Nephron progenitor cell (in vitro differentiated cells): Measurements from ENCODE around the gene CAMTA1.

ENCODE experiments used
- DNase-seq: peaks from one replicate; pipeline ENCODE4 v3.0.0; 2021
- H3K27ac Mint-ChIP-seq: 2 replicates; pipeline ENCODE4 v1.8.0; 2021; ENCODE audit warnings: mild to moderate bottlenecking, moderate library complexity, mixed read lengths
- H3K27me3 Mint-ChIP-seq: 2 replicates; pipeline ENCODE4 v1.8.0; 2021; ENCODE audit warnings: mild to moderate bottlenecking, low read depth, mixed read lengths; ENCODE audit not compliant: poor library complexity
- H3K36me3 Mint-ChIP-seq: 2 replicates; pipeline ENCODE4 v1.8.0; 2021; ENCODE audit warnings: low read depth, mixed read lengths
- H3K4me1 Mint-ChIP-seq: 2 replicates; pipeline ENCODE4 v1.8.0; 2021; ENCODE audit warnings: mixed read lengths
- H3K4me3 Mint-ChIP-seq: 2 replicates; pipeline ENCODE4 v1.8.0; 2021; ENCODE audit warnings: mild to moderate bottlenecking, moderate library complexity, mixed read lengths
- H3K9me3 Mint-ChIP-seq: 2 replicates; pipeline ENCODE4 v1.8.0; 2021; ENCODE audit warnings: mild to moderate bottlenecking, moderate library complexity, mixed read lengths
- TF ChIP-seq, protein P1 (sequence below): fragments of 200-600 bp; sonication (generic); IDR thresholded peaks from 2 replicates; pipeline ENCODE4 v1.5.0; 2021; ENCODE audit warnings: antibody characterized with exemption

The CAMTA1 gene

DNA sequence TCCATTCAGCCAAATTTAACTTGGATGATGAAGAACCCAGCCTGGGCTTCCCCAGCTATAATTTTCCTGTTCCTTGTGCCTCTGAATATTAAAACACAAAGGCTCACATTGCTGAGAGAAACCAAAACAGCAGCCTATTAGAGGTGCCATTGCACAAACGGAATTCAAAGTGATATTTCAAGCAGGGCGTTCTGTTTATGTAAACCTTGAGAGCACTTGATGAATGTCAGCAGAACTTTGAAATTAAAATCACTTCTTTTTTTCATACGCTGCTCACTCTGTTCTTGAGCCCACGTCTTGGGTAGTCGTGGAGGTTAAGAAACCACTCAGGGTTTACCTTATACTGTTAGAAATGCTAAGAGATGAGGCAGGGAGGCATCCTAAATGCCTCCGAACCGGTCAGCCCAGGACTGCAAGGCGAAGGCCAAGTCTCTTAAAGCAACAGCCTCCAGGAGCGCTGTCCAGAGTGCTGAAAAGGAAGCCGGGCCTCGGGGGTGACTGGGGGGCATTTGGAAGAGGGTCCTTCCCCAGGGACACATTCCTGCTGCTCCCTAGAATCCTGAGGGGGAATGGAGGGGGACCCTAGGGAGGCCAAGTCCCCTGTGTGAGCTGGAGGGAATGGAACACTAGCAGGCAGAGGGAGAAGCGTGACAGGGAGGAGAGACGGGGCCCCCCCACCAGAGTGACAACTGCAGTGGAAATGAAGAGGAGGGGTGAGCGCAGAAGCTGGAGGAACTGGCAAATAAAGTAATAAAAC is 831.0 kb downstream of the CAMTA1 start:
- TF ChIP-seq, protein P1, sequence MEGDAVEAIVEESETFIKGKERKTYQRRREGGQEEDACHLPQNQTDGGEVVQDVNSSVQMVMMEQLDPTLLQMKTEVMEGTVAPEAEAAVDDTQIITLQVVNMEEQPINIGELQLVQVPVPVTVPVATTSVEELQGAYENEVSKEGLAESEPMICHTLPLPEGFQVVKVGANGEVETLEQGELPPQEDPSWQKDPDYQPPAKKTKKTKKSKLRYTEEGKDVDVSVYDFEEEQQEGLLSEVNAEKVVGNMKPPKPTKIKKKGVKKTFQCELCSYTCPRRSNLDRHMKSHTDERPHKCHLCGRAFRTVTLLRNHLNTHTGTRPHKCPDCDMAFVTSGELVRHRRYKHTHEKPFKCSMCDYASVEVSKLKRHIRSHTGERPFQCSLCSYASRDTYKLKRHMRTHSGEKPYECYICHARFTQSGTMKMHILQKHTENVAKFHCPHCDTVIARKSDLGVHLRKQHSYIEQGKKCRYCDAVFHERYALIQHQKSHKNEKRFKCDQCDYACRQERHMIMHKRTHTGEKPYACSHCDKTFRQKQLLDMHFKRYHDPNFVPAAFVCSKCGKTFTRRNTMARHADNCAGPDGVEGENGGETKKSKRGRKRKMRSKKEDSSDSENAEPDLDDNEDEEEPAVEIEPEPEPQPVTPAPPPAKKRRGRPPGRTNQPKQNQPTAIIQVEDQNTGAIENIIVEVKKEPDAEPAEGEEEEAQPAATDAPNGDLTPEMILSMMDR = no peak
- peaks cover 34% of the 10 kb centered on the region for H3K27me3 Mint-ChIP-seq
- H3K4me3 Mint-ChIP-seq = no peak overlapping the region
- H3K27ac Mint-ChIP-seq = no peak overlapping the region
- H3K4me1 Mint-ChIP-seq = peaks cover 12% of the 10 kb centered on the region
- DNase-seq = peak; percentile 90
- H3K36me3 Mint-ChIP-seq = no peaks in the 10 kb centered on the region
- no peaks in the 10 kb centered on the region for H3K9me3 Mint-ChIP-seq

DNA sequence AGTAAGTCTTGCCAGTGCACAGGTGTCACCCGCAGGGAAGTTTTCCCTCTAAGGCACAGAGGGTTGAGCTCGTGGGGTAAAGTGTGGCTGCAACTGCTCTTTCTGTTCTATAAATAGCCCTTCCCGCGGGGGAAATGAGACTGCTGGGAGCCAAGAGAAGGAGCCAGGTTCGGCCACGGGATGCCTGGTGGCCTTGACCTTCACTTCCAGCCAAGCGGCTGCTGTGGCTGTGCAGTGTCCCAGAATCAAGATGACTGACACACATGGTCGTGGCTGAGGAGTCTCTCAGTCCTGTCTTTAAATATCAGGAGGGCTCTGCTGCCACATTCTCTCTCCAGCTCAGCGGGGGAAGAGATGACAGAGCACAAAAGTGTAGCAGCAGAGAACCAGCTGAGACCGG is 831.7 kb downstream of the CAMTA1 start:
- no peaks in the 10 kb centered on the region for H3K36me3 Mint-ChIP-seq
- no peak overlapping the region for H3K4me3 Mint-ChIP-seq
- TF ChIP-seq, protein P1 = no peak

DNA sequence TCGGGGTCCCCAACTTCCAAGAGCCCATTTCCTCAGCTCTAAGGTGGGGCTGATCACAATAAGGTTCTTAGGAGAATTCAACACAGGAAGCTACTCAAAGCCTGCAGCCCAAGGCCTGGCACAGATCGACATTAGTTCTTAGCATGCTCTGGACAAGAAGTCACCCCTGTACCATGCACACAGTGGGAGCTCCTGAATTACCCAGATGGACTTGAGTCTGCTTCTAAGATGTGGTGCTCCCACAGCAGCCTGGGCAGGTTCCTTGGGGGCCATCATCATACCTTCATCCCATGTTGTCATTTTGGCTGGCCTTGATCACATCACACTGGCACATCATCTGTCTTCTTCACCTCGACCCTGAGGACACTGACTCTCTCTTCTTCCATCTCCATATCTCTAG is 832.6 kb downstream of the CAMTA1 start:
- Mint-ChIP-seq H3K27ac (no peak overlapping the region), H3K9me3 (no peaks in the 10 kb centered on the region), H3K36me3 (no peaks in the 10 kb centered on the region), H3K4me3 (no peak overlapping the region), H3K27me3 (peaks cover 44% of the 10 kb centered on the region), H3K4me1 (peaks cover 22% of the 10 kb centered on the region)
- DNase-seq = no peak
- TF ChIP-seq, protein P1 = no peak

More for the DNA sequence above, 831.7 kb downstream of the CAMTA1 start:
- Mint-ChIP-seq H3K9me3 (no peaks in the 10 kb centered on the region), H3K27me3 (peaks cover 39% of the 10 kb centered on the region), H3K4me1 (peaks cover 18% of the 10 kb centered on the region), H3K27ac (no peak overlapping the region)
- DNase-seq = peak; percentile 1

DNA sequence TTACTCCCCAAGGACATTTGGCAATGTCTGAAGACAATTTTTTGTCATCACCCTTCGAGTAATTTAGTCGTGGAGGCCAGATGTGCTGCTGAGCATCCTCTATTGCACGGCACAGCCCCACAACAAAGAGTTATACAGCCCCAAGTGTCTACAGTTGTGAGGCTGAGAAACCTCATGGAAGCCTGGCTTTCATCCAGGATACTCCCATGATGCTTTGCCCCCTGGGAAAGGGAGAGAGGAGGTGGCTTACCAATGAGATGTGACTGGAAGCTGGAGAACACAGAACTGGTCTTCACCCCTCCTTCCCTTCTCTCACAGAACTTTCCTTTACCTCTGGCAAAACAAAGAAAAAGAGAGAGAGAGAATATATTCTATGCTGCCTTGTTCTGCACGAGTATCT is 834.9 kb downstream of the CAMTA1 start:
- Mint-ChIP-seq H3K36me3 (no peaks in the 10 kb centered on the region), H3K9me3 (no peaks in the 10 kb centered on the region), H3K27ac (no peak overlapping the region), H3K27me3 (peaks cover 49% of the 10 kb centered on the region), H3K4me3 (no peak overlapping the region), H3K4me1 (peaks cover 19% of the 10 kb centered on the region)
- TF ChIP-seq, protein P1 = no peak
- no peak for DNase-seq

DNA sequence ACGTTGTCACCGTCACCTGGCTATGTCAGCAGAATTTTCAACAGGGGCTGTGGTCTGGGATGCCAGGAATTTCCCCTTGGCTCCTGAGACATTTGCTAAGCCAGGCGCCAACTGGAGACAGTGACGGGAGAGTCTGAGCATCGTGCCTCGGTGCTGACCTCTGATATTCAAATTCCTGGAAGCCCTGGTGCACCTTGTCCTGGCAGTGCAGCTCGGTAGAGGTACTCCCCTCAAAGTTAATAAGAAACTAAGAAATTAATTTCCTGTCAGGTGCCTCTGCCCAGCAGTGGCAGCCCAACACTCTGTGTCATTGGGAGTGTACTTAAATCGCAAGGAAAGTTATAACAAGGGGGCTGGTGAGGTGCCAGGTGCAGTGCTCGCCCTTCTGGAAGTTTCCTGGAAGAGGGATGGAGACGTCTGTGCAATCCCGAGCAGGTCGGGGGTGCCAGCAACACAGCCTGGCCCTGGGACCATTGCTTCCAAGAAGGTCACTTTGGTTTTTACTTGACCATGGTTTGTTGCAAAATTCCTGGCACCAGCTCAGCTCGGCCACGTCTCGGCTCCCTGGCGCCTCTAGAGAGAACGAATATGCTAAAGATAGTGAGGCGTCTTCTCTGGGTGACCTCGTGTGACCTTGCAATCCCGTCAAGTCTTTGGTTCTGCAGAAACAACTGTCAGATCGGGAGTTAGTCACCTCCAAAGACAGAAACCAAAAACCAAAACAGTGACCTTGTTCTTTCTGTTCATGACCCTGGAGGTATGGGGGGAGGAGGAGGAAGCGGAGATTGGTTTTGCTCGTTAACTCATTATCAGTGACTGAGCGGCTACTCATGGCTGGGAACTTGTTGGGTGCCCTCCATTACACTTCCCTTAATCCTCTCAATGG is 836.3 kb downstream of the CAMTA1 start:
- TF ChIP-seq, protein P1 = no peak
- H3K27ac Mint-ChIP-seq = no peak overlapping the region
- H3K4me3 Mint-ChIP-seq = no peak overlapping the region
- H3K36me3 Mint-ChIP-seq = no peaks in the 10 kb centered on the region
- peaks cover 19% of the 10 kb centered on the region for H3K4me1 Mint-ChIP-seq
- DNase-seq = peak; percentile 1
- peaks cover 56% of the 10 kb centered on the region for H3K27me3 Mint-ChIP-seq
- H3K9me3 Mint-ChIP-seq = no peaks in the 10 kb centered on the region
